Hematopoietic multipotent progenitor cell treated with erythropoietin and hydrocortisone succinate and interleukin-3 and kit ligand, for 15 days (in vitro differentiated cells): ENCODE data around the gene NR2C2.
A peak's percentile ranks its signal among the peaks of the same experiment; 100 is the strongest.

ENCODE experiments used
- DNase-seq: peaks from one replicate; pipeline ENCODE4 v3.0.0-alpha.2; 2015; ENCODE audit warnings: low spot score

Gene NR2C2

GRCh38 chr3:15063656-15064286, 116.4 kb downstream of the NR2C2 start:
- DNase-seq = no peak

GRCh38 chr3:15064299-15064834, 117.0 kb downstream of the NR2C2 start:
- peak; percentile 13 for DNase-seq

GRCh38 chr3:15064835-15065549, 117.6 kb downstream of the NR2C2 start, which contains the start of gene MRPS25:
MRPS25 (minus strand) TSS chr3:15065315; CDS start chr3:15065194, 121 bp downstream.
- DNase-seq = peak; percentile 87

GRCh38 chr3:15065550-15066007, 118.2 kb downstream of the NR2C2 start:
- no peak for DNase-seq

- DNase-seq = no peak
These were observed 119.1 kb downstream of the NR2C2 start for GRCh38 chr3:15066467-15066866.

- no peak for DNase-seq
These were observed 122.1 kb downstream of the NR2C2 start for GRCh38 chr3:15069441-15069840.

GRCh38 chr3:15071699-15072098, 124.3 kb downstream of the NR2C2 start:
- no peak for DNase-seq

- DNase-seq = no peak
These were observed 127.1 kb downstream of the NR2C2 start for GRCh38 chr3:15074500-15074899.

GRCh38 chr3:15079091-15079490, 131.7 kb downstream of the NR2C2 start:
- DNase-seq = no peak

GRCh38 chr3:15081960-15082664, 134.7 kb downstream of the NR2C2 start:
- no peak for DNase-seq

- DNase-seq = no peak
These were observed 135.9 kb downstream of the NR2C2 start for GRCh38 chr3:15083252-15083651.

GRCh38 chr3:15086263-15086662, 138.9 kb downstream of the NR2C2 start:
- DNase-seq = no peak

- no peak for DNase-seq
These were observed 139.3 kb downstream of the NR2C2 start for GRCh38 chr3:15086699-15087098.

- DNase-seq = no peak
These were observed 141.8 kb downstream of the NR2C2 start for GRCh38 chr3:15089201-15089600.

- no peak for DNase-seq
These were observed 144.2 kb downstream of the NR2C2 start for GRCh38 chr3:15091575-15091974.

GRCh38 chr3:15092686-15093085, 145.3 kb downstream of the NR2C2 start:
- no peak for DNase-seq

- no peak for DNase-seq
These were observed 146.9 kb downstream of the NR2C2 start for GRCh38 chr3:15094187-15094875.

GRCh38 chr3:15096046-15096445, 148.7 kb downstream of the NR2C2 start:
- no peak for DNase-seq

GRCh38 chr3:15097891-15098290, 150.5 kb downstream of the NR2C2 start:
- DNase-seq = no peak
